SK-N-SH (cell line): ENCODE data around the gene BIRC7. TPM values are rescaled to one million over a fixed set of nuclear protein-coding genes. Genes with fewer than 3 reads are reported as not detected.

ENCODE experiments used
- CTCF ChIA-PET: fragments of 300-600, 350-600 bp; formaldehyde crosslinking; extraction: SDS; loops from one replicate; lab custom pipeline; 2021; lab: Yijun Ruan, JAX
- POLR2A ChIA-PET: fragments of 350-600 bp; sonication (Branson Sonifier 250); formaldehyde crosslinking; extraction: SDS; loops from one replicate; lab custom pipeline; 2020; ENCODE audit warnings: antibody characterized with exemption, inconsistent platforms; lab: Yijun Ruan, JAX
- DNase-seq: peaks from one replicate; pipeline ENCODE4 v3.0.0; 2012
- H2AFZ ChIP-seq: fragments of 200-600 bp; sonication (generic); 2 replicates; pipeline ENCODE4 v1.8.1; 2016; ENCODE audit warnings: antibody characterized with exemption, mild to moderate bottlenecking, low read depth
- H3F3A ChIP-seq: fragments of 200-600 bp; sonication (generic); replicated peaks from 2 replicates; pipeline ENCODE3; 2016; ENCODE audit warnings: antibody characterized with exemption, mild to moderate bottlenecking; ENCODE audit not compliant: insufficient read depth
- H3K27ac ChIP-seq, 2 experiments: fragments of 200-500 bp in 1 of 2; fragments of 200-600 bp in 1 of 2; sonication (Bioruptor generic) in 1 of 2; sonication (generic), shearing (Covaris generic) in 1 of 2; 2 replicates each; pipeline versions ENCODE4 v1.5.1 to v1.6.1; 2014 to 2016; ENCODE audit warnings: low read depth in 2 of 2, inconsistent platforms in 1 of 2, low read length in 1 of 2, mild to moderate bottlenecking in 1 of 2, mixed read lengths in 1 of 2
- H3K27me3 ChIP-seq: fragments of 200-600 bp; sonication (generic), shearing (Covaris generic); 2 replicates; pipeline ENCODE4 v1.6.1; 2016; ENCODE audit warnings: mixed run types; ENCODE audit not compliant: insufficient read depth
- H3K36me3 ChIP-seq, 2 experiments: fragments of 200-500 bp in 1 of 2; fragments of 200-600 bp in 1 of 2; sonication (Bioruptor generic) in 1 of 2; sonication (generic) in 1 of 2; replicated peaks in 1 of 2; 2 replicates each; pipeline versions ENCODE3 to v1.5.1; 2014 to 2016; ENCODE audit warnings: low read length in 1 of 2, mild to moderate bottlenecking in 1 of 2; ENCODE audit not compliant: insufficient read depth in 2 of 2, control insufficient read depth in 1 of 2
- H3K4me1 ChIP-seq, 2 experiments: fragments of 200-500 bp in 1 of 2; fragments of 200-600 bp in 1 of 2; sonication (Bioruptor generic) in 1 of 2; sonication (generic), shearing (Covaris generic) in 1 of 2; 2 replicates each; pipeline versions ENCODE4 v1.5.1 to v1.6.1; 2014 to 2016; ENCODE audit warnings: low read depth in 1 of 2, low read length in 1 of 2, mixed run types in 1 of 2; ENCODE audit not compliant: insufficient read depth in 2 of 2, control insufficient read depth in 1 of 2
- H3K4me2 ChIP-seq: fragments of 200-600 bp; sonication (generic), shearing (Covaris generic); 2 replicates; pipeline ENCODE4 v1.6.1; 2017; ENCODE audit warnings: mixed run types
- H3K4me3 ChIP-seq, 2 experiments: fragments of 200-500 bp in 1 of 2; fragments of 200-600 bp in 1 of 2; sonication (Bioruptor generic) in 1 of 2; sonication (generic), shearing (Covaris generic) in 1 of 2; 2 replicates each; pipeline versions ENCODE4 v1.5.1 to v1.8.1; 2014 to 2016; ENCODE audit warnings: low read depth in 2 of 2, inconsistent platforms in 1 of 2, low read length in 1 of 2, mild to moderate bottlenecking in 1 of 2, mixed read lengths in 1 of 2, moderate library complexity in 1 of 2
- H3K79me2 ChIP-seq: fragments of 200-600 bp; sonication (generic); 2 replicates; pipeline ENCODE4 v1.8.1; 2017; ENCODE audit warnings: mild to moderate bottlenecking; ENCODE audit not compliant: insufficient read depth
- H3K9ac ChIP-seq: fragments of 200-600 bp; sonication (generic); 2 replicates; pipeline ENCODE4 v1.6.1; 2017; ENCODE audit warnings: mixed run types
- H3K9me2 ChIP-seq: fragments of 200-600 bp; sonication (generic); 2 replicates; pipeline ENCODE4 v1.6.1; 2017; ENCODE audit warnings: mixed run types
- H3K9me3 ChIP-seq: fragments of 200-600 bp; sonication (generic); 2 replicates; pipeline ENCODE4 v1.6.1; 2017; ENCODE audit warnings: mixed run types, mild to moderate bottlenecking, moderate library complexity
- H4K20me1 ChIP-seq: fragments of 200-600 bp; sonication (generic); 2 replicates; pipeline ENCODE4 v1.6.1; 2017; ENCODE audit warnings: mild to moderate bottlenecking, mixed run types; ENCODE audit not compliant: insufficient read depth
- EP300 ChIP-seq, 2 experiments: IDR thresholded peaks; 2 replicates each; pipeline versions ENCODE4 v1.4.0 to v1.6.1; 2012; ENCODE audit warnings: borderline replicate concordance in 1 of 2, low read depth in 1 of 2, low read length in 1 of 2
- FOXJ3 ChIP-seq: sonication (generic); formaldehyde crosslinking; IDR thresholded peaks from 2 replicates; pipeline ENCODE4 v1.5.1; 2020; ENCODE audit warnings: mild to moderate bottlenecking, missing genetic modification reagents
- FOXM1 ChIP-seq: IDR thresholded peaks from 2 replicates; pipeline ENCODE4 v1.4.0; 2012; ENCODE audit warnings: low read depth, mild to moderate bottlenecking
- NRF1 ChIP-seq: IDR thresholded peaks from 2 replicates; pipeline ENCODE4 v1.6.1; 2012; ENCODE audit warnings: low read depth, mild to moderate bottlenecking, low read length
- SIN3A ChIP-seq: IDR thresholded peaks from 2 replicates; pipeline ENCODE4 v1.6.1; 2012; ENCODE audit warnings: low read depth, mild to moderate bottlenecking, low read length, moderate library complexity, borderline replicate concordance
- TEAD4 ChIP-seq: IDR thresholded peaks from 2 replicates; pipeline ENCODE4 v1.4.0; 2012; ENCODE audit warnings: mild to moderate bottlenecking, borderline replicate concordance; ENCODE audit not compliant: insufficient read depth
- WGBS: methylation state at CpG from one replicate; pipeline ENCODE4 v1.1.6; 2017; ENCODE audit warnings: low lambda C conversion rate; 5-methylcytosine and 5-hydroxymethylcytosine counted together
- polyA plus RNA-seq, 3 experiments: library from polyadenylated mRNA; depleted of rRNA; stranded (reverse); fragments of >200 nt; gene quantifications; 2 replicates each; pipeline ENCODE4 v1.2.3, GENCODE V29; 2012
- TF ChIP-seq, protein P1 (sequence below): IDR thresholded peaks from 2 replicates; pipeline ENCODE4; 2012

The BIRC7 gene
- polyA plus RNA-seq, 1 of the 3 experiments (the other 2 are of a cell fraction), result not detected

DNA sequence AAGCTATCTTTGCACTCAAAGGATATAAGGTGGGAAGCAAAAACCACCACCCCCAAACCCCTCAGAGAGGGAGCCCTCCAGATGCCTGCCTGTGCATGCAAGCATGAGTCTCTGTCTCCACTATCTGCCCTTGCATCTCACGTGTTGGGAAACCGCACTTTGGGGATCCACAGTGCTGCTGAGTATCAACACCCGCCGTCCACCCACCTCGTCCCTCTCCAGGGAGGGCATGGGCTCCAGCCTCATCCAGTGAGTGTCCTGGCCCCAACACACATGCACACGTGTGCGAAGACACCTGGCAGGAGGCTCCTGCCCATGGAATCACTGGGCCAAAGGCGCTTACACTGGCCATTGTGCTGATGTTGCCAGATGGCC lies 16.3 kb upstream of the BIRC7 start:
- no peaks in the 10 kb centered on the region for H3F3A ChIP-seq
- no peak for TF ChIP-seq TEAD4
- TF ChIP-seq, protein P1, sequence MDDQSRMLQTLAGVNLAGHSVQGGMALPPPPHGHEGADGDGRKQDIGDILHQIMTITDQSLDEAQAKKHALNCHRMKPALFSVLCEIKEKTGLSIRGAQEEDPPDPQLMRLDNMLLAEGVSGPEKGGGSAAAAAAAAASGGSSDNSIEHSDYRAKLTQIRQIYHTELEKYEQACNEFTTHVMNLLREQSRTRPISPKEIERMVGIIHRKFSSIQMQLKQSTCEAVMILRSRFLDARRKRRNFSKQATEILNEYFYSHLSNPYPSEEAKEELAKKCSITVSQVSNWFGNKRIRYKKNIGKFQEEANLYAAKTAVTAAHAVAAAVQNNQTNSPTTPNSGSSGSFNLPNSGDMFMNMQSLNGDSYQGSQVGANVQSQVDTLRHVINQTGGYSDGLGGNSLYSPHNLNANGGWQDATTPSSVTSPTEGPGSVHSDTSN, result no peak
- no peak for TF ChIP-seq EP300 (IDR thresholded peaks at IDR 0.05; ENCODE audit: borderline replicate concordance in 1 of 2, low read depth in 1 of 2, low read length in 1 of 2)
- TF ChIP-seq FOXM1, result no peak
- TF ChIP-seq, all 33 proteins: peak for 0
- Histone ChIP-seq H3K9me3 (no peaks in the 10 kb centered on the region), H2AFZ (no peak overlapping the region), H3K4me3 (no peak overlapping the region), H4K20me1 (peaks cover 6% of the 10 kb centered on the region), H3K36me3 (peaks cover 1 to 3% of the 10 kb centered on the region in 2 experiments), H3K27me3 (0 out of 2 replicates have a peak, but pooled peaks cover 6% of the 10 kb centered on the region), H3K9ac (no peak overlapping the region), H3K4me2 (no peak overlapping the region), H3K79me2 (peaks cover 13% of the 10 kb centered on the region), H3K9me2 (no peaks in the 10 kb centered on the region), H3K27ac (no peak overlapping the region), H3K4me1 (peaks cover 7 to 32% of the 10 kb centered on the region in 2 experiments; a peak in 3 of 4 replicates)
- DNase-seq, result no peak
- WGBS, result 56% methylated on average over 7 of the region's 8 CpGs
- POLR2A ChIA-PET, result no interaction called here
- CTCF ChIA-PET, result interaction anchor here (1.2 to 2.1 kb wide), 2 partner anchors 12 to 33 kb away, joined by 5 read pairs; no protein-coding TSS in a partner anchor

DNA sequence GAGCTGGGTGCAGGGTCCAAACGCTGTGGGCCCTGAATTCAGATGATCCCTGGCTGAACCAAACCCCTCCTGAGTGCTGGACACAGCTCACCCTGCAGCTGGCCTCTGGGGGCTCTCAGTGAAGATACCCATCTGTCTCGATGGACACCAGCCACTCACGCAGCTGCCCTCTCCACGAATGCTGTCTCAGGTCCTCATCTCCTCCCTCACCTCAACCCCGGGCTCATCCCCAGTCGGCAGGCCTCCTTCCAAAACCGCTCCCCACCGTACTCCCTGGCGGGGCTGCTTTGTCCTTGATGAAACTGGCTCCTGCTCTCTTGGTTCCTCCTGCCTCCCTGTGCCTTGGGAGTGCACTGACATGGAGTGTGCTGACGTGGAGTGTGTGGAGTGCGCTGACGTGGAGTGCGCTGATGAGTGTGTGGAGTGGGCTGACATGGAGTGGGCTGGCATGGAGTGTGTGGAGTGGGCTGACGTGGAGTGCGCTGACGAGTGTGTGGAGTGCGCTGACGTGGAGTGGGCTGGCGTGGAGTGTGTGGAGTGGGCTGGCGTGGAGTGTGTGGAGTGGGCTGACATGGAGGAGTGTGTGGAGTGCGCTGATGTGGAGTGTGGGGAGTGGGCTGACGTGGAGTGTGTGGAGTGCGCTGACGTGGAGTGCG lies 15.7 kb upstream of the BIRC7 start:
- Histone ChIP-seq H3K36me3 (no peaks in the 10 kb centered on the region), H3K27me3 (0 out of 2 replicates have a peak, but pooled peaks cover 6% of the 10 kb centered on the region), H3K27ac (no peak overlapping the region), H2AFZ (no peak overlapping the region), H3F3A (no peaks in the 10 kb centered on the region), H3K9me2 (no peaks in the 10 kb centered on the region), H3K4me3 (no peak overlapping the region), H3K9ac (no peak overlapping the region), H3K9me3 (no peaks in the 10 kb centered on the region), H3K79me2 (peaks cover 7% of the 10 kb centered on the region), H3K4me1 (peaks cover 1 to 32% of the 10 kb centered on the region in 2 experiments; a peak in 3 of 4 replicates), H3K4me2 (no peak overlapping the region), H4K20me1 (peaks cover under 1% of the 10 kb centered on the region; the same call in 1 of the 2 replicates)
- ChIA-PET POLR2A (interaction anchor here (0.7 kb wide), 1 partner anchor 185 kb away, joined by 4 read pairs; no protein-coding TSS in a partner anchor), CTCF (interaction anchor here (1.2 to 2.1 kb wide), 4 partner anchors 11 to 162 kb away, joined by 4 to 7 read pairs (median 5); no protein-coding TSS in a partner anchor)
- 72% methylated on average over 24 of the region's 25 CpGs for WGBS
- TF ChIP-seq FOXM1, result no peak
- TF ChIP-seq SIN3A, result no peak
- no peak for TF ChIP-seq NRF1
- TF ChIP-seq FOXJ3 (CRISPR knock-in tag), result no peak
- DNase-seq, result no peak
